ENCODE data around the gene ATP8A1.
A peak's percentile ranks its signal among the peaks of the same experiment; 100 is the strongest.

ATP8A1 gene

GRCh38 chr4:42371305-42372252 is 285.3 kb downstream of the ATP8A1 start:
- no peak overlapping the region for H3K4me3 ChIP-seq (ENCODE audit: low read depth, low read length)
- TF ChIP-seq CTCF (IDR thresholded peaks at IDR 0.05; ENCODE audit: low read depth, low read length) = peak; percentile 35; the same call in 1 of the 2 replicates

- no peak for TF ChIP-seq CTCF (IDR thresholded peaks at IDR 0.05; ENCODE audit: low read depth, low read length)
- H3K4me3 ChIP-seq (ENCODE audit: low read depth, low read length) = no peak overlapping the region
Observed at GRCh38 chr4:42369489-42369888, 287.4 kb downstream of the ATP8A1 start.

GRCh38 chr4:42366959-42367358 is 289.9 kb downstream of the ATP8A1 start:
- no peak overlapping the region for H3K4me3 ChIP-seq (ENCODE audit: low read depth, low read length)
- TF ChIP-seq CTCF (IDR thresholded peaks at IDR 0.05; ENCODE audit: low read depth, low read length) = no peak

- no peak overlapping the region for H3K4me3 ChIP-seq (ENCODE audit: low read depth, low read length)
- no peak for TF ChIP-seq CTCF (IDR thresholded peaks at IDR 0.05; ENCODE audit: low read depth, low read length)
Observed at GRCh38 chr4:42364266-42365053, 292.4 kb downstream of the ATP8A1 start.

- no peak for TF ChIP-seq CTCF (IDR thresholded peaks at IDR 0.05; ENCODE audit: low read depth, low read length)
- H3K4me3 ChIP-seq (ENCODE audit: low read depth, low read length) = no peak overlapping the region
Observed at GRCh38 chr4:42363614-42364013, 293.3 kb downstream of the ATP8A1 start.

GRCh38 chr4:42362591-42362990 is 294.3 kb downstream of the ATP8A1 start:
- no peak overlapping the region for H3K4me3 ChIP-seq (ENCODE audit: low read depth, low read length)
- no peak for TF ChIP-seq CTCF (IDR thresholded peaks at IDR 0.05; ENCODE audit: low read depth, low read length)

GRCh38 chr4:42361456-42361855 is 295.4 kb downstream of the ATP8A1 start:
- no peak overlapping the region for H3K4me3 ChIP-seq (ENCODE audit: low read depth, low read length)
- no peak for TF ChIP-seq CTCF (IDR thresholded peaks at IDR 0.05; ENCODE audit: low read depth, low read length)
